NCI-H1105 treated with DMSO at 0.1 percent for 48 hours (cell line): ENCODE results near the gene PLCB1.
"Not testable (repeated sequence)": the region's sequence is repeated elsewhere in the genome, so short reads cannot be mapped to it uniquely, and the experiment has no call there.

Source experiments
- DNase-seq: peaks from one replicate; lab custom pipeline; 2025; lab: John Stamatoyannopoulos, UW

The PLCB1 gene

GRCh38 chr20:8131598-8132483 is at the start of gene PLCB1:
Gene PLCB1 (plus strand): TSS chr20:8132266. CDS start chr20:8132652, 386 bp downstream.
- DNase-seq, result peak; percentile 84

DNA sequence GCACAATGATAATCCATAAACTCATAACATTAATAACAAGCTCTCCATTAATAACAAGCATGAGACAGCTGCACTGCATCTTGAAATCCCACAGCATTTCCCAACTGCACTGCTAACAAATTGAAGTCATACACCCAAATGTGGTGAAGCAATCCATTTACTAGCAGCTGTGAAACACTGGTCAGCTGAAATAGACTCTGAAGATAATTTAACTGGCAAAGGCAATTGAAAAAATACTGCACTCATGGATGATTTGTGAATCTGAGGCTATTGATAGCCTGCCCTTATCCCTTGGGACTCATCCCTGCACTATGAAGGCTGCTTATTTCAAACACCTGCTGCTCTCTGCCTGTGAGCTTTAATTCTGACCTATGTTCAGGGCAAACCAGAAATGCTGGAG is 49.1 kb upstream of the PLCB1 start:
- peak; percentile 80 for DNase-seq

DNA sequence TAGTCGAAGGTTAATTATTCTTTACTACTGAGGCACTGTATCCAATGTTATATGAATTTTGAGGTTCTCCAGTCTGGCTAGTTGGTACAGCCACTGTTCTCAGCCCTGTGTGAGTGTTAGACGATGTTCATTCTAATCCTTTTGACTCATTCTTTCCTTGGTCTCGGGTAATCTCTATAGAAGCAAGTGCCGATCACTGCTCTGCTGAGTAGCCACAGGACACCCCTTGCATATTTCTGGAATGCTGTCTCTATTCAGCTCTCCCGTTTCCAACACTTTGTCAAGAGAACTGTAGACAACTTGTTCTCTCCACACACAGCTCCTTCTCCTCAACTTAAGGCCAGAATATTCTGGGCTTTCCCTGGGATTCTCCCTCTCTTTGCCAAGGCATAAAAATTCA is 42.4 kb upstream of the PLCB1 start:
- DNase-seq, result no peak

DNA sequence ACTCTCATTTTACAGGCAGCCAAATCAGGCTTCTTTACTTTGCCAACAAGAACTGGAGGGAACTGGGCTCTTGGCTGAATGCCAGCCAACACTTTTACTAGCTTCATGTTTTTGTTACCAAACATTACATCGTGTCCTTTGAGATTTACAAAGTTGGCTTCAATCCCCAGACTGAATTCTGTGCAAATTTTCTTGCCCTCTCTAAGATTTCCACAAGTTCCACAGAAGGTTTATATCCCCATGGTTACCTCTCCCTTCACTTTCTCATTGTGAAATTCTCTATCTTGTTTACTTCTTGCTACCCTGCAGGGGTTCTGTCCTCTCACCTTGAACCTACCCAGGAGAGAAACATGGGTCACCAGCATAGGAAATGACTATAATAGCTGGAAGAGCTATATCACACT is 37.6 kb upstream of the PLCB1 start:
- DNase-seq, result peak; percentile 48

DNA sequence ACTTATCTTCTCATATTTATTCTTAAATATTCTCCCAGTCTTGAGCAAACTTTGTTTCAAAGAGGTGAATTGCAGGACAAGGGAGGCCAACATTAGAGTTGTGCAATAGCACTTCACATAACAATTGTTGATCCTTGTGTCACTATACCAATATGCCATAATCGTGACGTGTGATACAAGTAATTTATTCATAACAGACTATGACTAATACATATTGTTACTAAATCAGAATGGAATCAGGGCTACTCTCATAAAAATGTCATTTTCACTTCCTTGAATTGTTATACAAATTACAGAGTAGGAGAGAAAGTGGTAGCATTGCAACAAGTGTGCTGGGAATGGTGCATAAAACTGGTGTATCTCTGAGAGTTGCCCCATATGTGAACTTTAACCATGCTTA is 37.2 kb upstream of the PLCB1 start:
- DNase-seq, result no peak

- DNase-seq, result no peak
Observed at GRCh38 chr20:8095648-8096572, 36.2 kb upstream of the PLCB1 start.

DNA sequence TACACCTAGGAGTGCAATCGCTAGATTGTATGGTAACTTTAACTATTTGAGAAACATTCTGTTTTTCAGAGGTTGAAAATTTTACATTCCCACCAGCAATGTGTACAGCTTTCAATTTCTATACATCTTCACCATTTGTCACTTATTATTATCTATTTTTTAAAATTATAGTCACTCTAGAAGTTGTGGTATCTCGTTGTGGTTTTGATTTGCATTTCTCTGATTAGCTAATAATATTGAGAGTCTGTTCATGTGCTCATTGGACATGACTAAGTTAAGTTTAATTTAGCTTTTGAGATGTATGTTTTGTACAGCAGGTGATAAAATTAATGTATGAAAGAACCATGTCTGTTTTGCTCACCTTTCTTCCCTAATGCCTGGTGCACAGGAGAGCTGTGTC is 34.8 kb upstream of the PLCB1 start:
- DNase-seq, result no peak

- DNase-seq, result no peak
Observed at GRCh38 chr20:8104252-8104651, 27.8 kb upstream of the PLCB1 start.

DNA sequence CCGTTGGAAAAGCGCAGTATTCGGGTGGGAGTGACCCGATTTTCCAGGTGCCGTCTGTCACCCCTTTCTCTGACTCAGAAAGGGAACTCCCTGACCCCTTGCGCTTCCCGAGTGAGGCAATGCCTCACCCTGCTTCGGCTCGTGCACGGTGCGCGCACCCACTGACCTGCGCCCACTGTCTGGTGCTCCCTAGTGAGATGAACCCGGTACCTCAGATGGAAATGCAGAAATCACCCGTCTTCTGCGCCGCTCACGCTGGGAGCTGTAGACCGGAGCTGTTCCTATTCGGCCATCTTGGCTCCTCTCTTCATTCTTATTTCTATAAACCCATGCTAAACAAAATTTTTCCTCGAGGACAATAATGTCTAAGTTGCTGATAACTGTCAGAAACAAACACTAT is 17.5 kb upstream of the PLCB1 start:
- not testable (repeated sequence) for DNase-seq

GRCh38 chr20:8115436-8115835 is 16.6 kb upstream of the PLCB1 start:
- DNase-seq, result no peak

GRCh38 chr20:8116067-8116811 is 15.8 kb upstream of the PLCB1 start:
- no peak for DNase-seq

DNA sequence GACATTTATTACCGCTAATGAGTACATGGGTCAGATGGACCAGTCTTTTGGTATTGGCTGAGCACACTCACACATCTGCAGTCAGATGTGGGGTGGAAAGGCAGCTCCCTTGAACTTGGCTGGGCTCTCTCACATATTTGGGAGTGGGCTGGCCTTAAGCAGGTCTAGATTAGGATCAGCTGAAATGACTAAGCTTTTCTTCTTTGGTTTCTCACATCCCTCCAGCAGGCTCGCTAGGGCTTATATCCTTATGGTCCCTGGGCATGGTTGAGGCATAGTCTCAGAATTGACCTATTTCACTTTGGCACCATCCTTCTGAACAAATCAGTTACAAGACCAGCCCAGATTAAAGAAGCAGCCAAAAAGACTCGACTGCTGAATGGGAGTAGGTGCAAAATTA is 14.4 kb upstream of the PLCB1 start:
- no peak for DNase-seq

DNA sequence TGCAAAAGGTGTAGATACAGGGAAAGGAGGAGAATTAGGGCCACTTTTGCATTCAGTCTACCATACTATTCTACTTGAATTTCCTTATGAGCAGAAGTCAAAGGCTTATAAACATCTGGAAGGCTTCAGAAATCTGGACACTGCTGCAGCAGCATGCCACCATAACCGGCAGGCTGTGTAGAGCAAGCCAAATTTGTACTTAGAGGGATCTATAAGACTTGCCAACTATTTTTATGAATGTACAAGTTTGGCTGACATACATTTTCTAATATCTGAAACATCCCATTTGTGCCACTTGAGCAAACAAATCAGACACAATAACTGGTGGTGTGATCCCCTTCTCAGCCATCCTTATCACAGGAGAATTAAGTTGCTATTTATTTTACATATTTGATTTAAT is 14.0 kb upstream of the PLCB1 start:
- DNase-seq, result no peak

GRCh38 chr20:8118760-8119159 is 13.3 kb upstream of the PLCB1 start:
- no peak for DNase-seq

- no peak for DNase-seq
Observed at GRCh38 chr20:8121666-8122065, 10.4 kb upstream of the PLCB1 start.

- no peak for DNase-seq
Observed at GRCh38 chr20:8124639-8125038, 7.4 kb upstream of the PLCB1 start.

DNA sequence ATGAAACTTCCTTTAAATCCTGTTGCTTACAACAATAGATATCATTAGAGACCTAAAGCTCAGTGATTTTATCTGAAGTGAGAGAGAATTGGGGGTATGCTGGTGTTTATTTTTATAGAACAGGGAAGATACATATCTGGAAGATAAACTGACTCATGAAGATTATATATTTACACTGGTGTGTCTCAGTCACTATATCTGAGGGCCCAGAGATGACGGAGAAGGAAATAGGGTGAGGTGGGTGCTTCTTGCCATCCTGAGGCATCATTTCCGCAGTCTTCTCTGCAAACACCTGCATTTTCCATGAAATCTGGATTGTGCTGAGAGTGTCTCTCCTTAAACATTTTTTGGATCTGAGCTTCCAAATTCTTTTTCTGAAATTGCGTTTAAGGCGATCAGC is 5.9 kb upstream of the PLCB1 start:
- no peak for DNase-seq

- DNase-seq, result no peak
Observed at GRCh38 chr20:8126841-8127378, 5.2 kb upstream of the PLCB1 start.

- no peak for DNase-seq
Observed at GRCh38 chr20:8127553-8128255, 4.4 kb upstream of the PLCB1 start.

DNA sequence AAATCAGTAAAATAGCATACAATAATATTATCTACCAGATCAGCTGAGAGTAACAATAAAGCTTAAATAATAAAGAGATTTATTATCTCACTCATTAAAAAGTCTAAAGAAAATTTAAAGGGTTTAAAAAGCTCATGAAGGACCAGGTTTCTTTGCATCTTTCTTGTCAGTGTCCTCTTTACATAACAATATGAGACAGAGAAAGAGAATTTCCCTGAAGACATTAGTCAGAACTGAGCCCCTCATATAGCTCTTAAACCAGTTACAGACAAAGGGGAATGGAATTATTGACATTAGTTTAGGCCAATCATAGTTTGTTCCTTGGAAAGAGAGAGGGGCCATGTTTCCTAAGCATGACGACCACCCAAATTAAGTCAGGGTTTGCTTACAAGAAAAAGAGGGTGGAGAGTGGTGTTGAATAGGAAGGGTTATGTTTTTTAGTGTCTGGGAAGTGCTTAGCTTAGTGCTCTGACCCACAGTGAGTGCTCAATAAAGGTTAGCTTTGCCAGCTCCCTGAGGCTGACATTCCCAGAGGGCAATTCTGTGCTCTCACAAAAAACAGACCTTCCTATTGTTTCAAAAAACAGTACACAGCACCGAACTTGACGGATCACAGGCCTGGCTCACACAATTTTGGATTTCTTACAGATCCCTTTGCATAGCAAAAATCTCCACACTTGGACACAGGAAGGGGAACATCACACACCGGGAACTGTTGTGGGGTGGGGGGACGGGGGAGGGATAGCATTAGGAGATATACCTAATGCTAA is 3.6 kb upstream of the PLCB1 start:
- DNase-seq, result no peak
